Loucy (cell line): Measurements from ENCODE around the gene TBC1D2B.

ENCODE experiments used
- EZH2phosphoT487 ChIP-seq: fragments of 200-600 bp; IDR thresholded peaks from 2 replicates; pipeline ENCODE4 v1.6.1; 2018; ENCODE audit warnings: antibody characterized with exemption, mild to moderate bottlenecking, moderate library complexity, borderline replicate concordance
- TF ChIP-seq, protein P1 (sequence below): fragments of 200-600 bp; sonication (generic); conservative IDR thresholded peaks from 2 replicates; pipeline ENCODE4 v1.5.1; 2014; ENCODE audit warnings: mild to moderate bottlenecking, antibody characterized with exemption, low read length

DNA sequence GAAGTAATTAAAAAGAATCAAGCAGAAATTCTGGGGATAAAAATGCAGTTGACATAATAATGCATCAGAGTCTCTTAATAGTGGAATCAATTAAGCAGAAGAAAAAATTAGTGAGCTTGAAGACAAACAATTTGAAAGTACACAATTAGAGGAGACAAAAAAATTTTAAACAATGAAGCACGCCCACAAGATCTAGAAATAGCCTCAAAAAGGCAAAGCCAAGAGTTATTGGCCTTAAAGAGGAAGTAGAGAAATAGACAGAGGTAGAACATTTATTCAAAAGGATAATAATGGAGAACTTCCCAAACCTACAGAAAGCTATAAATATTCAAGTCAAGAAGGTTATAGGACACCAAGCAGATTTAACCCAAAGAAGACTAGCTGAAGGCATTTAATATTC, 113.3 kb downstream of the TBC1D2B start:
- TF ChIP-seq, protein P1, sequence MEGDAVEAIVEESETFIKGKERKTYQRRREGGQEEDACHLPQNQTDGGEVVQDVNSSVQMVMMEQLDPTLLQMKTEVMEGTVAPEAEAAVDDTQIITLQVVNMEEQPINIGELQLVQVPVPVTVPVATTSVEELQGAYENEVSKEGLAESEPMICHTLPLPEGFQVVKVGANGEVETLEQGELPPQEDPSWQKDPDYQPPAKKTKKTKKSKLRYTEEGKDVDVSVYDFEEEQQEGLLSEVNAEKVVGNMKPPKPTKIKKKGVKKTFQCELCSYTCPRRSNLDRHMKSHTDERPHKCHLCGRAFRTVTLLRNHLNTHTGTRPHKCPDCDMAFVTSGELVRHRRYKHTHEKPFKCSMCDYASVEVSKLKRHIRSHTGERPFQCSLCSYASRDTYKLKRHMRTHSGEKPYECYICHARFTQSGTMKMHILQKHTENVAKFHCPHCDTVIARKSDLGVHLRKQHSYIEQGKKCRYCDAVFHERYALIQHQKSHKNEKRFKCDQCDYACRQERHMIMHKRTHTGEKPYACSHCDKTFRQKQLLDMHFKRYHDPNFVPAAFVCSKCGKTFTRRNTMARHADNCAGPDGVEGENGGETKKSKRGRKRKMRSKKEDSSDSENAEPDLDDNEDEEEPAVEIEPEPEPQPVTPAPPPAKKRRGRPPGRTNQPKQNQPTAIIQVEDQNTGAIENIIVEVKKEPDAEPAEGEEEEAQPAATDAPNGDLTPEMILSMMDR, result no peak
- no peak for TF ChIP-seq EZH2phosphoT487
